HG03159 (cell line): ENCODE results near the gene TELO2.
"Not testable (repeated sequence)": the region's sequence is repeated elsewhere in the genome, so short reads cannot be mapped to it uniquely, and the experiment has no call there.

ENCODE experiments used
- ATAC-seq: cut with Tn5 transposase; IDR thresholded peaks from one replicate; pipeline ENCODE4 v1.9.1; 2021; ENCODE audit warnings: mild to moderate bottlenecking, moderate library complexity; ENCODE audit not compliant: unreplicated experiment

Gene TELO2

GRCh38 chr16:1457489-1458245 lies 35.5 kb upstream of the TELO2 start:
- ATAC-seq, result no peak

- ATAC-seq, result no peak
Measured at GRCh38 chr16:1458336-1458976, 34.7 kb upstream of the TELO2 start.

- ATAC-seq, result no peak
Measured at GRCh38 chr16:1458977-1459341, 34.2 kb upstream of the TELO2 start.

GRCh38 chr16:1459967-1460366 lies 33.2 kb upstream of the TELO2 start:
- no peak for ATAC-seq

GRCh38 chr16:1460602-1461138 lies 32.5 kb upstream of the TELO2 start:
- ATAC-seq, result no peak

GRCh38 chr16:1461146-1461545 lies 32.0 kb upstream of the TELO2 start:
- ATAC-seq, result no peak

- ATAC-seq, result no peak
Measured at GRCh38 chr16:1464196-1464893, 28.8 kb upstream of the TELO2 start.

- ATAC-seq, result no peak
Measured at GRCh38 chr16:1464894-1465566, 28.1 kb upstream of the TELO2 start.

- ATAC-seq, result no peak
Measured at GRCh38 chr16:1465567-1465915, 27.6 kb upstream of the TELO2 start.

- no peak for ATAC-seq
Measured at GRCh38 chr16:1466054-1466453, 27.1 kb upstream of the TELO2 start.

GRCh38 chr16:1466968-1467521 lies 26.1 kb upstream of the TELO2 start:
- no peak for ATAC-seq

- ATAC-seq, result no peak
Measured at GRCh38 chr16:1468426-1468810, 24.7 kb upstream of the TELO2 start.

- ATAC-seq, result not testable (repeated sequence)
Measured at GRCh38 chr16:1469141-1469540, 24.0 kb upstream of the TELO2 start.

GRCh38 chr16:1469693-1470201 lies 23.4 kb upstream of the TELO2 start:
- no peak for ATAC-seq

- no peak for ATAC-seq
Measured at GRCh38 chr16:1470481-1471251, 22.5 kb upstream of the TELO2 start.

- ATAC-seq, result no peak
Measured at GRCh38 chr16:1471569-1472194, 21.5 kb upstream of the TELO2 start.

GRCh38 chr16:1472974-1473373 lies 20.2 kb upstream of the TELO2 start:
- no peak for ATAC-seq

- peak; percentile 23 for ATAC-seq
Measured at GRCh38 chr16:1474082-1474795, 18.9 kb upstream of the TELO2 start.
